Pancreas (tissue), 10 donors: ENCODE measurements around the gene ZNF333. TPM values are rescaled to one million over a fixed set of nuclear protein-coding genes. Genes with fewer than 3 reads are reported as not detected.

Experiments used
- ATAC-seq, 4 donors: fragments of 200-7000 bp; cut with Tn5 transposase; one replicate each; pipeline versions ENCODE4 v1.8.0 to v1.9.1; 2020; ENCODE audit warnings: mild to moderate bottlenecking in 4 of 4, moderate library complexity in 4 of 4
- DNase-seq, 6 donors: peaks; one replicate each; pipeline ENCODE4 v3.0.0-alpha.2; 2020
- FAIRE-seq: peaks from 2 replicates; lab custom pipeline; 2012; peaks lifted over from hg19 to GRCh38; lab: Jason Lieb, UNC
- H3K27ac ChIP-seq, 4 donors: fragments of 200-600 bp; sonication (generic); 1 replicate in 3 of 4; 2 replicates in 1 of 4; pipeline versions ENCODE4 v1.5.0 to v1.8.0; 2020
- H3K27me3 ChIP-seq, 4 donors: fragments of 200-600 bp; one replicate each; pipeline ENCODE4 v1.8.0; 2021
- H3K36me3 ChIP-seq, 3 donors: fragments of 200-600 bp; sonication (generic) in 1 of 3; one replicate each; pipeline versions ENCODE4 v1.5.0 to v1.8.0; 2020 to 2021
- H3K4me1 ChIP-seq, 3 donors: fragments of 200-600 bp; one replicate each; pipeline ENCODE4 v1.8.0; 2021
- H3K4me3 ChIP-seq, 4 donors: fragments of 200-600 bp; sonication (generic) in 2 of 4; one replicate each; pipeline versions ENCODE4 v1.5.0 to v1.8.0; 2020 to 2021
- H3K9me3 ChIP-seq, 4 donors: fragments of 200-600 bp; one replicate each; pipeline ENCODE4 v1.8.0; 2021
- WGBS, 2 donors: extraction: QIAGEN DNeasy Blood & Tissue Kit; methylation state at CpG; one replicate each; pipeline ENCODE4 v1.1.7; 2013; 5-methylcytosine and 5-hydroxymethylcytosine counted together
- intact Hi-C, 3 donors: fragments of 100-400 bp; cut with DNase I; formaldehyde crosslinking; loops; one replicate each; pipeline versions ENCODE4 v1.11.1 to v1.14.2; 2022
- polyA plus RNA-seq, 2 donors: library from polyadenylated mRNA; stranded (reverse); fragments of 200-250 nt; gene quantifications; one replicate each; pipeline ENCODE4 v1.2.3, GENCODE V29; 2013
- total RNA-seq, 6 donors: library from RNA; stranded (reverse); fragmentation: NEBNext Ultra II Directional in 4 of 6; extraction: Animal tissue kit (Norgen Biotek cat#: 25700) in 4 of 6; gene quantifications; one replicate each; pipeline versions ENCODE4 v1.2.1 to v1.2.4, GENCODE V29; 2021 to 2023
- TF ChIP-seq, protein P1 (sequence below), 4 donors: fragments of 200-600 bp; sonication (generic) in 3 of 4; IDR thresholded peaks; one replicate each; pipeline versions ENCODE4 v1.5.0 to v1.8.0; 2021; ENCODE audit warnings: antibody characterized with exemption in 4 of 4
- donor health status: healthy with polysubstance abuse.
- donor health status: DM: no; HTN: no; CAD: no; lungs with moderate emphysema.
- donor health status: DM: no; HTN: no; CAD: no.
- donor health status: control.
- donor health status: control.
- donor health status: Bipolar disorder and iron deficiency.
- donor health status: DM: yes; HTN: yes; CAD: no.
- donor health status: DM: no; HTN: no; CAD: no.
- donor health status: DM: no; HTN: no; CAD: no.
- donor health status: DM: yes; HTN: yes; CAD: no.

Gene ZNF333
- total and polyA plus RNA-seq, 8 donors, result 5.4 to 14.4 (median 8.4) TPM

DNA sequence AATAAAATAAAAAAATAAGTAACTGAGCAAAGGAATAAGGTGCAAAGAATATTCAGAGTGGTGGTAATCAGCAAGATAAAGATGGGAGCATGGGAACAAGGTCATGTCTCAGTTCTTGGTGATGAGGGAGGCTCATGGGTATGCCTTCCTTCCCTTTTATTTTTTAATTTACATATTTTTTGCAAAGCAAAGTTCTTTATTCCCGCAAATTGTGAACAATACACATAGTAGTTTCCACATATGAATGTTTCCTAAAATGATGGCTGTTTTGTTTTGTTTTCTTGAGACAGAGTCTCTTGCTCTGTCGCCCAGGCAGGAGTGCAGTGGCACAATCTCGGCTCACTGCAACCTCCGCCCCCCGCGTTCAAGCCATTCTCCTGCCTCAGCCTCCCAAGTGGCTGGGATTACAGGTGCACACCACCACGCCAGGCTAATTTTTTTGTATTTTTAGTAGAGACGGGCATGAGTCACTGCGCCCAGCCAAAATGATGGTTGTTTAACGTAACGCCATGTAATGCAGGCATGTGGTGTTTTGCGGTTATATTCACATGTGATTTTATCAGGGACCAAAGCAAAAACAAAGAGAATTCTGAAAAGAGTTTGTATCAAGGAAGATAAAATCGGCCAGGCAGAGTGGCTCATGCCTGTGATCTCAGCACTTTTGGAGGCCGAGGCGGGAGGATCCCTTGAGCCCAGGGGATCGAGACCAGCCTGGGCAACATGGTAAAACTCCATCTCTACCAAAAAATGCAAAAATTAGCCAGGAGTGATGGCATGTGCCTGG lies 93.0 kb downstream of the ZNF333 start:
- ATAC-seq, result no peak
- H3K27ac ChIP-seq, result no peak overlapping the region
- 73 to 84% methylated on average over 16 of the region's 16 CpGs for WGBS, 2 donors

More for the DNA sequence above, 93.0 kb downstream of the ZNF333 start:
- FAIRE-seq (no peak), DNase-seq (no peak)
- Histone ChIP-seq H3K9me3 (no peaks in the 10 kb centered on the region), H3K4me3 (no peak overlapping the region), H3K4me1 (no peaks in the 10 kb centered on the region), H3K27me3 (peaks cover 0 to 9% (median 3%) of the 10 kb centered on the region in 4 donors), H3K36me3 (no peaks in the 10 kb centered on the region)
- intact Hi-C loops, result no loop called here
- TF ChIP-seq, protein P1, sequence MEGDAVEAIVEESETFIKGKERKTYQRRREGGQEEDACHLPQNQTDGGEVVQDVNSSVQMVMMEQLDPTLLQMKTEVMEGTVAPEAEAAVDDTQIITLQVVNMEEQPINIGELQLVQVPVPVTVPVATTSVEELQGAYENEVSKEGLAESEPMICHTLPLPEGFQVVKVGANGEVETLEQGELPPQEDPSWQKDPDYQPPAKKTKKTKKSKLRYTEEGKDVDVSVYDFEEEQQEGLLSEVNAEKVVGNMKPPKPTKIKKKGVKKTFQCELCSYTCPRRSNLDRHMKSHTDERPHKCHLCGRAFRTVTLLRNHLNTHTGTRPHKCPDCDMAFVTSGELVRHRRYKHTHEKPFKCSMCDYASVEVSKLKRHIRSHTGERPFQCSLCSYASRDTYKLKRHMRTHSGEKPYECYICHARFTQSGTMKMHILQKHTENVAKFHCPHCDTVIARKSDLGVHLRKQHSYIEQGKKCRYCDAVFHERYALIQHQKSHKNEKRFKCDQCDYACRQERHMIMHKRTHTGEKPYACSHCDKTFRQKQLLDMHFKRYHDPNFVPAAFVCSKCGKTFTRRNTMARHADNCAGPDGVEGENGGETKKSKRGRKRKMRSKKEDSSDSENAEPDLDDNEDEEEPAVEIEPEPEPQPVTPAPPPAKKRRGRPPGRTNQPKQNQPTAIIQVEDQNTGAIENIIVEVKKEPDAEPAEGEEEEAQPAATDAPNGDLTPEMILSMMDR (IDR thresholded peaks at IDR 0.05), result no peak

Other genes with a start within 250 kb of the ZNF333 start
- under 1 TPM in 5 of 6 donors, not detected in 1; 0.12 to 0.58 (median 0.22) TPM for gene PTGER1, start 214.7 kb upstream of the ZNF333 start, total RNA-seq
- gene PTGER1, start 214.7 kb upstream of the ZNF333 start, polyA plus RNA-seq, result under 1 TPM; 0.31 to 0.61 TPM
- gene GIPC1, start 193.9 kb upstream of the ZNF333 start, total RNA-seq, result 10 to 100 TPM; 19.0 to 34.0 (median 22.4) TPM
- 10 to 100 TPM; 53.0 to 53.1 TPM for gene GIPC1, start 193.9 kb upstream of the ZNF333 start, polyA plus RNA-seq
- 10 to 100 TPM; 22.7 to 63.0 (median 29.3) TPM for gene DNAJB1, start 171.7 kb upstream of the ZNF333 start, total RNA-seq
- 10 to 100 TPM; 22.4 to 39.6 TPM for gene DNAJB1, start 171.7 kb upstream of the ZNF333 start, polyA plus RNA-seq
- 10 to 100 TPM; 41.8 to 68.5 (median 50.8) TPM for gene TECR, start 160.5 kb upstream of the ZNF333 start, total RNA-seq
- 100 to 1,000 TPM; 115 to 129 TPM for gene TECR, start 160.5 kb upstream of the ZNF333 start, polyA plus RNA-seq
- gene NDUFB7, start 118.0 kb upstream of the ZNF333 start, total RNA-seq, result 10 to 100 TPM; 62.5 to 80.9 (median 71.7) TPM
- 100 to 1,000 TPM; 247 to 270 TPM for gene NDUFB7, start 118.0 kb upstream of the ZNF333 start, polyA plus RNA-seq
- under 1 TPM in 3 of 6 donors, not detected in 3; 0.09 to 0.15 (median 0.13) TPM for gene CLEC17A, start 107.0 kb upstream of the ZNF333 start, total RNA-seq
- under 1 TPM in 1 of 2 donors, not detected in 1; 0.11 TPM for gene CLEC17A, start 107.0 kb upstream of the ZNF333 start, polyA plus RNA-seq
- under 1 TPM in 2 of 6 donors, not detected in 4; 0.41 to 0.83 TPM for gene ADGRE3, start 15.2 kb upstream of the ZNF333 start, total RNA-seq
- gene ADGRE3, start 15.2 kb upstream of the ZNF333 start, polyA plus RNA-seq, result not detected
- gene ADGRE2, start 88.5 kb downstream of the ZNF333 start, total RNA-seq, result 1 to 10 TPM in 2 of 6 donors, under 1 TPM in 4; 0.31 to 4.5 (median 0.83) TPM
- gene ADGRE2, start 88.5 kb downstream of the ZNF333 start, polyA plus RNA-seq, result under 1 TPM; 0.31 to 0.65 TPM
- gene OR7A5, start 145.1 kb downstream of the ZNF333 start, total RNA-seq, result not detected
- not detected for gene OR7A5, start 145.1 kb downstream of the ZNF333 start, polyA plus RNA-seq
- gene OR7C1, start 145.1 kb downstream of the ZNF333 start, total RNA-seq, result under 1 TPM in 1 of 6 donors, not detected in 5; 0.03 TPM
- gene OR7C1, start 145.1 kb downstream of the ZNF333 start, polyA plus RNA-seq, result not detected
- not detected for gene OR7A10, start 158.9 kb downstream of the ZNF333 start, total RNA-seq
- not detected for gene OR7A10, start 158.9 kb downstream of the ZNF333 start, polyA plus RNA-seq
- gene OR7A17, start 196.1 kb downstream of the ZNF333 start, total RNA-seq, result not detected
- not detected for gene OR7A17, start 196.1 kb downstream of the ZNF333 start, polyA plus RNA-seq